Peyer's patch (tissue), 4 donors: ENCODE results near the gene MYBPC2.

ENCODE experiments used
- CTCF ChIP-seq, 6 experiments: fragments of 450-650 bp in 4 of 6; fragments of 200-600 bp in 2 of 6; sonication (generic) in 1 of 6; IDR thresholded peaks; one replicate each; pipeline ENCODE4 v1.5.1; 2017 to 2019; ENCODE audit warnings: antibody characterized with exemption in 6 of 6, mild to moderate bottlenecking in 3 of 6, moderate library complexity in 1 of 6
- POLR2A ChIP-seq, 2 donors: fragments of 450-650 bp; IDR thresholded peaks; one replicate each; pipeline ENCODE4 v1.5.1; 2017; ENCODE audit warnings: antibody characterized with exemption in 2 of 2, mild to moderate bottlenecking in 2 of 2, moderate library complexity in 2 of 2

- TF ChIP-seq CTCF (IDR thresholded peaks at IDR 0.05) (no peak), POLR2A (IDR thresholded peaks at IDR 0.05) (no peak)
Observed at GRCh38 chr19:50398675-50399367, 33.9 kb upstream of the MYBPC2 start.
